Fibroblast of peridontal ligament (primary cell): Measurements from ENCODE around the gene VPS26A.

Experiments used
- DNase-seq: peaks from one replicate; pipeline ENCODE4 v3.0.0-alpha.2; 2010; ENCODE audit errors: extremely low read depth

Gene VPS26A

DNA sequence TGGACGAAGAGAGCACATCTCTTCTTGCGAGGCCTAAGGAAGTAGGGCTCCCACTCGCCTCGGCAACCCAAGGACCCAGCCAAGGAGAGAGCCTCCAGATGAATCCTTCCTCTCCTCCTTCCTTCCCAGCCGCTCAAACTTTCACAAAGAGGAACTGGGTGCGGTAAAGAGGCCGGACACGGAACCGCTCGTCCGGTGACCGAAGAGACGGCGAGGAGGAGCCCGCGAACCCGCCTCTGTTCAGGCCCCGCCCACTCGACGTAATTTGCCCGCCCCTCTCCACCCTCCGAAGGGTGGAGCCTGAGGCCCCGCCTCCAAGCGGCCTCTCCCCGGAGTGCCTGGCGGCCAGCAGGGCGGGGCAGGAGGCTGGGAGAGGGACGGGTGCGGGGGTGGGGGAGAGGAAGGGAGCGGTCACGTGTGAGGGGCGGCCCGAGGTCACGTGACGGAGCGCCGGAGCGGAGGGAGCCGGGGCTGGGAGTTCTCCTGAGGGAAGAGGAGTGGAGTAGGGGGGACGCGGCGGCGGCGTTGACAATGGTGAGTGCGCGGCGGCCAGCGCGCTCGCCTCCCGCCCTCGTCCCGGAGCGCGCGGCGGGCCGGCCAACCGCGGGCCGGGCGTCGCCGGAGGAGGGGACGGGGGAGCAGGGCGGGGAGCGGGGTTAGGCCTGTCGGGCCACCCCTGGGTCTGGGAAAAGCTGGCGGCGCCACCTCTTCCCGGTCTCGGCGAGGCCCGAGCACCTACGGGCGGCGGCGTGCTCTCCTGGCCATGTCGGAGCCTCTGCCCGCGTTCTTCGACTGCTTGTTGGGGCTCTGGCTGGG lies at the start of gene VPS26A:
VPS26A (plus strand) TSS at position 432 of the 816 bp plus-strand sequence; CDS start at position 532, 100 bp downstream.
- DNase-seq, result peak; percentile 95

DNA sequence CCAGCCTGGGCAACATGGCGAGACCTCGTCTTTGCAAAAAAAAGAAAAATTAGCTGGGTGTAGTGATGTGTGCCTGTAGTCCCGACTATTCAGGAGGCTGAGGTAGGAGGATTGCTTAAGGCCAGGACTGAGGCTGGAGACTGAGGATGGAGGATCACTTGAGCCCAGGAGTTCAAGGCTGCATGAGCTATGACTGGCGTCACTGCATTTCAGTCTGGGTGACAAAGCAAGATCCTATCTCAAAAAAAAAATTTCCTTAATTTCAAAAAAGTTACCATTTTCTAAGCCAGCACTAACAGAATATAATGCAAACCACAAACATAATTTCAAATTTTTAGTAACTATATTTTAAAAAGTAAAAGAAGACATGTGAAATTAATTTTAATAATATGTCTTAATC lies 49.4 kb upstream of the VPS26A start:
- no peak for DNase-seq

DNA sequence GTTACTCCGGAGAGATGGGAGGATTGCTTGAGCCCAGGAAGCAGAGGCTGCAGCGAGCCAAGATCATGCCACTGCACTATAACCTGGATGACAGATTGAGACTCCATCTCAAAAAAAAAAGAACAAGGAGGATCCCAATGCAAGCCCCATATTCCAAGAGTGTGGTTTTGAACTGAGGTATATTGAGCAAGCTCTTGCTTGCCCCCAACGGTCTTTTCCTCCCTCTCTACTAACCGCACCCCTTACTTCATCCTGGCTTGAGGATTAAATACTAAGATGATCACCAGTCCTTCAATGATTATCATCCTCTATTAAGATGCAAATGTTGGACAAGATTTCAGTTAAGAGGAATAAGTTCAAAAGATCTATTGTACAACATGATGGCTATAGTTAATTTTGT lies 48.5 kb upstream of the VPS26A start:
- DNase-seq, result no peak

DNA sequence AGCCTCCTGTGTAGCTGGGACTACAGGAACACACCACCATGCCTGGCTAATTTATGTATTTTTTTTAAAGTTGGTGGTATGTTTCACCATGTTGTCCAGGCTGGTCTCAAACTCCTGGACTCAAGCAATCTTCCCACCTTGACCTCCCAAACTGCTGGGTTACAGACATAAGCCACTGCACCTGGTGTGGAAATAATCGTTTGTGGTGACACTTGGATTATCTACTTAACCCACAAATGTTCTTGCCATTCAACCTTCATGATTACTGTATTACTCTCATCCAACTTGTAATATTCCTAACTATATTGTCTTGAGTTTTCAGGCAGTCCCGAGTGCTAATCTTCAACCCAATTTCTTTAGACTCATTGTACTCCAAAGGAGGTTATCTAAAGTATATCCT lies 45.7 kb upstream of the VPS26A start:
- no peak for DNase-seq

- DNase-seq, result no peak
These were observed 43.8 kb upstream of the VPS26A start for GRCh38 chr10:69080226-69080625.

GRCh38 chr10:69086001-69086509 lies 37.9 kb upstream of the VPS26A start:
- peak; percentile 52 for DNase-seq

GRCh38 chr10:69087590-69088470 lies 36.1 kb upstream of the VPS26A start, which contains the start of gene SRGN:
Gene SRGN (plus strand): TSS chr10:69088103. CDS start chr10:69088158, 55 bp downstream.
- peak; percentile 98 for DNase-seq

DNA sequence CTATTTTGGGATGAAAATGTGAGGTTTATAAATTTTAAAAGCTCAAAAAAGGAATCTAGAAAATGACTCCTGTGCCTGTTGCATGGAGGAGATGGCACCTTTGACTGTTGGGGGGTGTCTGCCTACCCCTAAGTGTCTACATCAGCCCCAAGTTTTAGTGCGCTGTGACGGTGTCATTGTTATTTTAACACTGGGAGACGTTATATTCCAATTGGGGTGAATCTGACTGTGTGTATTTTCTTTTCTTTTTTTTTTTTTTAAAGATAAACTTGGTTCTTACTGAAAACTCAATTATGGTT lies 35.6 kb upstream of the VPS26A start:
- DNase-seq, result no peak

GRCh38 chr10:69088801-69089501 lies 35.0 kb upstream of the VPS26A start:
- DNase-seq, result peak; percentile 69

DNA sequence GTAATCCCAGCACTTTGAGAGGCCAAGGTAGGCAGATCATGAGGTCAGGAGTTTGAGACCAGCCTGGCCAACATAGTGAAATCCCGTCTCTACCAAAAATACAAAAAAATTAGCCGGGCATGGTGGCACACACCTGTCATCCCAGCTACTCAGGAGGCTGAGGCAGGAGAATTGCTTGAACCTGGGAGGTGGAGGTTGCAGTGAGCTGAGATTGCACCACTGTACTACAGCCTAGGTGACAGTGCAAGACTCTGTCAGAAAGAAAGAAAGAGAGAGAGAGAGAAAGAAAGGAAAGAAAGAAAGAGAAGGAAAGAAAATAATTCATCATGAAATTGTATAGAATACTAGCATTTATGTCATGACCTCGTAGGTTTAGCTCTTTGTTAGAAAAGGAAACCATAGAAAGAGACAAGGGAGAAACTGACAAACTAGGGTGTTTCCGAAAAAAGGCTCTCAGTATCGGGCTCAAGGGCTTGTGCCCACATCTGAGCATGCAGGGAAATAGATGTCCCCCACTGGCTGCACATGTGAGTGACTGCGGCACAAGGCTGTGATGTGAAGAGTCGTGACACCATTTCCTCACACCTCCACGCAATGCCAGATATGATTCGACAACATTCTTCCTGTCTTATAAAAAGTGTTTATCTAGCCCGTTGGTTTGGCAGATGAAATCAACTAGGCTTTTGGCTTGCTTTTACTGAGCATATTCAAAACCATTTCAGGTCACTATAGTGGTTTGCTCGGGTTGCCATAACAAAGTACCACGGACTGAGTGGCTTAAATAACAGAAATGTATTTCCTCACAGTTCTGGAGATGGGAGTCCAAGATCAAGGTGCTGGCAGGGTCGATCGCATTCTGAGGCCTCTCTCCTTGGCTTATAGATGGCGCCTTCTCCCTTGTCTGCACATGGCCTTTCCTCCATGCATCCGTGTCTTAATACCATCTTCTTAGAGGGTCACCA lies 34.1 kb upstream of the VPS26A start:
- DNase-seq, result peak; percentile 57

DNA sequence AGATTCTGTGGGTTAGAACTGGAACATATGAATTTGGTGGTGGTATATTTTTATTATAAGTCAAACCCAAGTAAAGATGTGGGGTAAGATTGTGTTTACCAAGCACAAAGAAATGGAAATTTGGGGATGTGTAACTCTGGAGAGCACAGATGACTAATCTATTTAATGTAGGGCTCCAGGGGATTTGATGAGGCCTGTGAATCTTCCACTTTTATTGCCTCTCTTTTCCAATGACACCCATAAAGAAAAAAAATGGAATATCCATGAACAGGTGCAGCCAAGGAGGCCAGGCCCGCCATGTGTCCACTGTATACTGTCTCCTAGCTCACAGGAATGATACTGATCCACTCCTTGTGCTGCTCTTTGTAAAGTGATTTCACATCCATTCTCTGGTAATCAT lies 33.3 kb upstream of the VPS26A start:
- DNase-seq, result peak; percentile 56

GRCh38 chr10:69091143-69091651 lies 32.8 kb upstream of the VPS26A start:
- peak; percentile 59 for DNase-seq

DNA sequence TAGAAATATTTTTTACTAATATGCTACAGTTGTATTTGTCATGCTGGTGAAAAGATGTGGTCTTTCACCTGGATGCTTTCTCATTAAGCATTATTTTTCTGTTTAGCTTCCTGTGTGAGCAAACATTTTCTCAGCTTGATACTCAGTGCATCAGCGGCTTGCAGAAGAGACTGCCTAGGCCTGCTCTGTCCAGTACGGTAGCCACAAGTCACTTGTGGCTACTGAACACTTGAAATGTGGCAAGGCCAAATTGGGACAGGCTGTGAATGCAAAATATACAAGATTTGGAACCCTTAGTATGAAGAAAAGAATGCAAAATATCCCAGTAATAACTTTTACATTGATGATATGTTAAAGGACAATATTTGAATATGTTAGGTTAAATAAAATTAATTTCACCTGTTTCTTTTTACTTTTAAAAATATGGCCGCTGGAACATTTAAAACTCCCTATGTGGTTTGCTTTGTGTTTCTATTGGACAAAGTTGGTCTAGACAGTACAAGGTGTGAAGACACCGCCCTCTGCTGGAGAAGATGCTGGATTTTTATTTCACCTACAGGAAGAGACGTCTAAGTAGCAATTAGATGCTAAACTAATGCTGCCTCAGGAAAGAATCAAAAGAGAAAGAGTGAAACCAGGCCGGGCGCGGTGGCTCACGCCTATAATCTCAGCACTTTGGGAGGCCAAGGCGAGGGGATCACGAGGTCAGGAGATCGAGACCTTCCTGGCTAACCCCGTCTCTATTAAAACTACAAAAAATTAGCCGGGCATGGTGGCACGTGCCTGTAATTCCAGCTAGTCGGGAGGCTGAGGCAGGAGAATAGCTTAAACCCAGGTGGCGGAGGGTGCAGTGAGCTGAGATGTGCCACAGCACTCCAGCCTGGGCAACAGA lies 30.8 kb upstream of the VPS26A start:
- peak; percentile 95 for DNase-seq

DNA sequence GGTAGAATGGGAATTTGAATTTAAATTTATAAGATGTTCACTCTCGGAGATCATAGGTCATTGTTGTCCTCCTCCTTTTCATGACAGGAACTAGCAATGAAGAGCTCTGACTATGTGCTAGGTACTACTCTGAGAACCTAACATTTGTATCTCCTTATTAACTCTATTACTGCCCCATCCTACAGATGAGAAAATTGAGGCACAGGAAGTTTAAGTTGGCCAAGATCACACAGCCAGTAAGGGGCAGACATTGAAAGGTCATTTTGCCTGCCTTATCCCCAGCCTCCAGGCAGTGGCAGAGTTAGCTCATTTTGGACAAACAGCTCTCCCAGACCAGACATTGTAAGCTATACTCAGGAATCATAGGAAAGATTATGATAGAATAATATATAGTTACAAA lies 30.0 kb upstream of the VPS26A start:
- DNase-seq, result peak; percentile 60

DNA sequence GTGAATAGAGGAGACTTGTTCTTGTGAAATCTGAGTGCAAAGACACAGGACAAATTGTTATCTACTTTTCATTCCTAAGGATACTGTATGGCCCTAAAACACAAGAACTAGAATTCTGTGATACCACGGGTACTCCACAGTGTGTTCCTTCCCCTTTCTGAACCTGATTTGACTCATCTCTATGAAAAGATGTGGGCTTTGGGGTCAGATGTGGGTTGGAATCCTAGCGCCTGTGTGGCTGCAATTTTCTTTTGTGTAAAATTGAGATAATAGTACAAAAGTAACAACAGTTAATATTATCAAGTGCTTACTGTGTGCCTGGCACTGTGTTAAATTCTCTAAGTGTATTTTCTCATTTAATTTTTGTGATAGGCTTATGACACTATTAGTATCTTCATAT lies 27.9 kb upstream of the VPS26A start:
- DNase-seq, result no peak

DNA sequence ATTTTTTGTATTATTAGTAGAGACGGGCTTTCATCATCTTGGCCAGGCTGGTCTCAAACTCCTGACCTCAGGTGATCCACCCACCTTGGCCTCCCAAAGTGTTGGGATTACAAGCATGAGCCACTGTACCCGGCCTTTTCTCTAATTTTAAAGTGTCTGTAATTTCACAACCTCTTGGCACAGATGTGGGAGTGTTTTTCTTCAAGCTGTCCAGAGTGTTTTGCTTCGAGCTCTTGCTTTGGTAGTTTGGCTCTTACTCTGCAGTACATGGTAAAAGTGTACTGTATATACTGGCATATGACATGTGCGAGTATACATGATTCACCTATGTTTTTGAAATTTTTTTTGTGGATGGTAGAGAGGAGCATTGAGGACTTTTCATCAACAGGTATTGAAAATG lies 26.2 kb upstream of the VPS26A start:
- DNase-seq, result no peak

DNA sequence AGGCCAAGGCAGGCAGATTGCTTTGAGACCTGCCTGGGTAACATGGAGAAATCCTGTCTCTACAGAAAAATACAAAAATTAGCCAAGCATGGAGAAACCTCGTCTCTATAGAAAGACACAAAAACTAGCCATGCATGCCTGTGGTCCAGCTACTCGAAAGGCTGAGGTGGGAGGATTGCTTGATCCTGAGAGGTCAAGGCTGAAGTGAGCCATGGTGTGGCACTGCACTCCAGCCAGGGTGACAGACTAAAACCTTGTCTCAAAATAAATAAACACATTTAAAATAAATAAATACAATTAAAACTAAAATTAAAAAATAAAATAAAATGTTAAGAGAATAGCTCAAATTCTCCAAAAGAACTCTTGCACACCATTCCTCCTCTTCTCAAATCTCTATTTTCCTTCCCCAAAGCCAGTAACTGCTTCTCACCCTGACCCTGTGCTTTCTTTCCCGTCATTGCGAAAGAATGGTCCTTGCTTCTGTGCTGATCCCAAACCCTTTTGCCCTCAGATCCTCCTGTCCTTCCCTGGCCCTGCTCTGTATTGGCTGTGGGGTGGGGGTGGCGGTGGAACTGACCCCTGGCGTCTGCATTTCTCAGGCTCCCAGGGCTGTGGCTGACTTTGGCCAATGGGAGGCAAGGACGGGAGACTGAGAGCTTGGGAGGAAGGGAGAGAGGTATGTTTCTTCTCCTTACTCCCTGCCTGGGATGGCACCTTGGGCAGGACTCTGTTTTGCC lies 23.7 kb upstream of the VPS26A start:
- no peak for DNase-seq

DNA sequence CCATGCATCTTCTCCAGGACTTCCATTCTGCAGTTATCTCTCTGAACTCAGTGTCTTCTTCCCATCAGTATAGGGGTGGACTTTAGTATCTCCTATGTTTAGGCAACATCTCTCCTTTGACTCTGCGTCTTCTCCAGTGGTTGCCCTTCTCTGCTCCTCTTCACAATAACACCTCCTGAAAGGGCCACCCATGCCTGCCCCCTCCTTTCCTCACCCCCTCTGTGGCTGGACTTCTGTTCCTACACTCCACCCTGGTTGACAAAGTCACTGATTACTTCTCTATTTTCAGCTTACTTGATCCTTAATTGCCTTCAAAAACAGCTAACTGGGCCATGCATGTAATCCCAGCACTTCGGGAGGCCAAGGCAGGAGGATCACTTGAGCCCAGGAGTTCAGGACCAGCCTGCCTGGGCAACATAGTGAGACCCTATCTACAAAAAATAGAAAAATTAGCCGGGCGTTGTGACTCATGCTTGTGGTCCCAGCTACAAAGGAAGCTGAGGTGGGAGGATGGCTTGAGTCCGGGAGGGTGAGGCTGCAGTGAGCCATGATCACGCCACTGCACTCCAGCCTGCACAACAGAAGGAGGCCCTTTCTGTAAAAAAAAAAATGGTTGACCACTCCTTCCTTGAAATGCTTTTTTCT lies 22.4 kb upstream of the VPS26A start:
- no peak for DNase-seq
